ENCODE data around the gene PPP4R3B.

PPP4R3B gene

DNA sequence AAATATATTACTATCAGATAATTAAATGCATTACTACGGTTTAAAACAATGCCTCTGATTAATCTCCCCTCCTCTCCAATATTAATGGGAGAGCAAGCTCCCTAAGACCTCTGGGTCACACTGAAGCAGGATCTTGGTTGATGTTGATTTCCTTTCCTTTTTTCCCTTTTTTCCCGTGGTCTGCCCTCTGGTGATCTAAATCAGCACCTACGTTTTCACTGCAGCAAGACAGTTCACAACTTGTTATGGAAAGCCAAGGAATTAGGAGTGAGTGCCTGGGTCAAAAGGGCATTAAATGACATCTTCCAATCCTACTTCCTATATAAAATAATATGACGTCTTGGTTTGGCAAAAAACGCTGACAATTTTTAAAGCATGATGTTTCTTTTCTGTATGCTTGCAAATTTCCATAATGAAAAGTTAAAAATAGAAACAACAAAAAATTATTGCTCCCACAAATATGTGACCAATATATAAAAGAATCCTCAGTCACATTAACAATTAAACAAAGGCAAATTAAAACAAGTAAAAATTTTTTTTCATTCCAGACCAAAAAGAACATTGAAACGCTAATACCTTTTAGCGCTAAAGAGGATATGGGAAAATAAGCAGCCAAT lies 105.8 kb downstream of the PPP4R3B start:
- DNase-seq (ENCODE audit: low read depth): no peak

DNA sequence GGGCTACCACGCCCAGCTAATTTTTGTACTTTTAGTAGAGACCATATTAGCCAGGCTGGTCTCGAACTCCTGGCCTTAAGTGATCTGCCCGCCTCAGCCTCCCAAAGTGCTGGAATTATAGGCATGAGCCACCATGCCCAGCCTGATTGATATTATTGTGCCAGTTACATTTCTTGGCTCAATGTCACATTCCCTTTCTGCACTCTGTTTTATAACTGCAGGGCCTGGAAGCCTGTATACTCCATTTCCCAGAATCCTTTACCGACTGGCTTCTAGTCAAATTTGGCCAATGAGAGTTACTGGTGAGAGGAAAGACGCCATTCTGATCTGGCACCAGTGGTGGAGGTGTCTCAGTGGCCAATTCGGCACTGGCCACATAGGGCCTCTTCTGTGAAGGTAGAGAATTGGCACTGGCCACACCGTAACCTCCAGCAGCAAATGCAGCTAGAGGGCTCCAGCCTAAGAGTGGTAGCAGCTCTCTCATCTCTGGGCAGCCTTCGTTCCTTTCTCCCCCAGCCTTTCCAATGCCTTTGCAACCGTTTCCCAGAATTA lies 114.8 kb downstream of the PPP4R3B start:
- no peak for DNase-seq (ENCODE audit: low read depth)

DNA sequence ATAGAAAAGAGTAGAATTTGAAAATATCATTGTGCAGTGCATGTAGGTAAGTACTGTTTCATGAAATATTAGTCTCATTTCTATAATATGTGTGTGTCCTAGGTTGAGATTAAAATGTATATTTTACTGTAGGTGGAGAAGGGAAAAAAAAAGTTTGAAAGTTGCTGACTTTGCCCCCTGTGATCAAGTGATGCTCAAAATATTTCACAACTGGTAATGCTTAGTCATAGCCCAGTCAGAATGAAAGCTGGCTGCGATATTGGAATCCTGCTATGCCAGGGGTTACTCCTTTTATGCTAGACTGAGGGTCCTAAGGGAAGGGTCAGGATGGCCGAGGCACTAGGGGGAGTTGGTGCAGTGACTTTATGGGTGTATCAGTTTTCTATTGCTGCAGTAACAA lies 117.4 kb downstream of the PPP4R3B start:
- peak; percentile 56 for DNase-seq (ENCODE audit: low read depth)

DNA sequence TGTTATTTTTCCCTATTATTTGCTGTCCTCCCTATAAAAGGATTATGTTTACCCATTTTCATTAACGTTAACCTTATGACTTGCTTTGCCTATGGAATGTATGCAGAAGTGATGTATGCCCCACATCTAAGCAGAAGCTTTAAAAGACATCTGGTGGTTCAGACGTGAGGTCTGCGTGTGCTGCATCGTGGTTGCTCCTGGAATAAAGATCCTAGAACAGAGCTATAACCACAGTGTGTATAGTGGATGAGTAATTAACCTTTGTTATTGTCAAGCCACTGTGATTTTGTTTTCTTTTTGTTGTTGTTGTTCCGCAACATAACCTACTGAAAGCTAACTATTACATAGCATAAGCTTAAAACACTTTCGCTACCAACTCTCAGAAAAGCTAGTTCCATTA lies 118.8 kb downstream of the PPP4R3B start:
- DNase-seq (ENCODE audit: low read depth): no peak

Data from HS-5 (cell line).